Keratinocyte (primary cell): ENCODE measurements around the gene PTPMT1.

Experiments
- EZH2 ChIP-seq: IDR thresholded peaks from one replicate; pipeline ENCODE4 v1.6.1; 2012; ENCODE audit warnings: inconsistent platforms, mild to moderate bottlenecking, low read length, moderate library complexity
- TF ChIP-seq, protein P1 (sequence below), 3 experiments: IDR thresholded peaks in 1 of 3; conservative IDR thresholded peaks in 1 of 3; optimal IDR thresholded peaks in 1 of 3; 2 replicates in 2 of 3; 3 replicates in 1 of 3; pipeline versions ENCODE3 to v1.5.1; 2011; ENCODE audit warnings: low read length in 3 of 3, mild to moderate bottlenecking in 3 of 3, moderate library complexity in 2 of 3, control low read depth in 1 of 3, inconsistent platforms in 1 of 3; ENCODE audit not compliant: insufficient read depth in 2 of 3; ENCODE audit errors: extremely low read depth in 1 of 3

- TF ChIP-seq, protein P1, sequence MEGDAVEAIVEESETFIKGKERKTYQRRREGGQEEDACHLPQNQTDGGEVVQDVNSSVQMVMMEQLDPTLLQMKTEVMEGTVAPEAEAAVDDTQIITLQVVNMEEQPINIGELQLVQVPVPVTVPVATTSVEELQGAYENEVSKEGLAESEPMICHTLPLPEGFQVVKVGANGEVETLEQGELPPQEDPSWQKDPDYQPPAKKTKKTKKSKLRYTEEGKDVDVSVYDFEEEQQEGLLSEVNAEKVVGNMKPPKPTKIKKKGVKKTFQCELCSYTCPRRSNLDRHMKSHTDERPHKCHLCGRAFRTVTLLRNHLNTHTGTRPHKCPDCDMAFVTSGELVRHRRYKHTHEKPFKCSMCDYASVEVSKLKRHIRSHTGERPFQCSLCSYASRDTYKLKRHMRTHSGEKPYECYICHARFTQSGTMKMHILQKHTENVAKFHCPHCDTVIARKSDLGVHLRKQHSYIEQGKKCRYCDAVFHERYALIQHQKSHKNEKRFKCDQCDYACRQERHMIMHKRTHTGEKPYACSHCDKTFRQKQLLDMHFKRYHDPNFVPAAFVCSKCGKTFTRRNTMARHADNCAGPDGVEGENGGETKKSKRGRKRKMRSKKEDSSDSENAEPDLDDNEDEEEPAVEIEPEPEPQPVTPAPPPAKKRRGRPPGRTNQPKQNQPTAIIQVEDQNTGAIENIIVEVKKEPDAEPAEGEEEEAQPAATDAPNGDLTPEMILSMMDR (optimal IDR thresholded peaks at IDR 0.05 in 1 of 3, IDR thresholded peaks at IDR 0.05 in 1 of 3, conservative IDR thresholded peaks at IDR 0.05 in 1 of 3; ENCODE audit: extremely low read depth in 1 of 3, insufficient read depth in 2 of 3, low read length in 3 of 3), result no peak
- TF ChIP-seq EZH2, result no peak
Measured at GRCh38 chr11:47545298-47545697, 20.1 kb upstream of the PTPMT1 start.
